Osteocyte (in vitro differentiated cells): Measurements from ENCODE around the gene LGI4. TPM values are rescaled to one million over a fixed set of nuclear protein-coding genes. Genes with fewer than 3 reads are reported as not detected.

Experiments
- DNase-seq: peaks from one replicate; pipeline ENCODE4 v3.0.0; 2021; ENCODE audit warnings: mixed read lengths; ENCODE audit not compliant: unreplicated experiment; ENCODE audit errors: extremely low spot score
- H3K27ac Mint-ChIP-seq: one replicate; pipeline ENCODE4 v1.8.0; 2021; ENCODE audit warnings: mild to moderate bottlenecking, mixed read lengths; ENCODE audit not compliant: unreplicated experiment
- H3K27me3 Mint-ChIP-seq: one replicate; pipeline ENCODE4 v1.8.0; 2021; ENCODE audit warnings: mixed read lengths; ENCODE audit not compliant: unreplicated experiment
- H3K36me3 Mint-ChIP-seq: one replicate; pipeline ENCODE4 v1.8.0; 2021; ENCODE audit warnings: mixed read lengths; ENCODE audit not compliant: unreplicated experiment
- H3K4me1 Mint-ChIP-seq: one replicate; pipeline ENCODE4 v1.8.0; 2021; ENCODE audit warnings: mixed read lengths; ENCODE audit not compliant: unreplicated experiment
- H3K4me3 Mint-ChIP-seq: one replicate; pipeline ENCODE4 v1.8.0; 2021; ENCODE audit warnings: mild to moderate bottlenecking, moderate library complexity, mixed read lengths; ENCODE audit not compliant: unreplicated experiment
- H3K9me3 Mint-ChIP-seq: one replicate; pipeline ENCODE4 v1.8.0; 2021; ENCODE audit warnings: mixed read lengths; ENCODE audit not compliant: unreplicated experiment
- total RNA-seq: library from RNA; stranded (reverse); gene quantifications from 2 replicates; pipeline ENCODE4 v1.2.1, GENCODE V29; 2021
- TF ChIP-seq, protein P1 (sequence below): fragments of 200-600 bp; sonication (generic); IDR thresholded peaks from 2 replicates; pipeline ENCODE4 v1.5.0; 2021; ENCODE audit warnings: antibody characterized with exemption, mild to moderate bottlenecking, moderate library complexity

LGI4 gene
- total RNA-seq, 1 donor from 2014 or later: 0.32 TPM

DNA sequence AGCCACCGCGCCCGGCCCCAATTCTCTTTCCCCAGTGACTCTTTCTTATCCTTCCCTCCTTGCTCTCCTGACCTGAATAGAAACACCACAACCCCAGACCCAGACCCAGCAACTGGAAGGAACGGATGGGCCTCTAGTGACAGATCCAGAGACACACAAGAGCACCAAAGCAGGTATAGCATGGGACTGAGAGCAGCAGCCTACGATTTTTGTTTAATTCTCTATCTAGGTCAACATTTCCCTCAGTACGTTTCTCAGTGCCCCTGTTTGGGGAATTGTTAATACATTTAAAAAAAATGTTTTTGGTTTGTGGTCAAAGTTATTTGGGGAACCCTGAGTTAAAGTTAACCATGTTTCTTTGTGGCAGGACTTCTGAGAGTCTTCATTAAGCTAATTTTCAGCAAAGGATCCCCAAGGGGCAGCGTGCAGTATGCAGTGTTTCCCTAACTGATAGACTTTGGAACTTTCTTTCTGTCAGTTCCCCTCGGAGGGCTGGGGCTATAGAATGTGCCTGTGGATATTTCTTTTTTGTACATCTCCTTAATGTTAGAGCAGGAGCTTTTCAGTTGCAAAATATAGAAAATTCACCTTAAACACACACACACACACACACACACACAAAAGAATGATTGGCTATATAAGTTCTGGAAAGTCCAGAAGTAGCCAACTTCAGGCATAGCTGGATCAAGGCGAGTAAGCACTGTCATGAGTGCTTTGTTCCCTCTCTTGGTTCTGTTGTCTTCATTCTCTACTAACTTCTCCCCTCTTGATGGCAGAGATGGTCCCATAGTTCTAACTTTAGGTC, 26.0 kb upstream of the LGI4 start:
- Mint-ChIP-seq H3K27ac (no peak overlapping the region), H3K36me3 (peaks cover 33% of the 10 kb centered on the region), H3K9me3 (peaks cover 12% of the 10 kb centered on the region), H3K4me3 (no peak overlapping the region), H3K4me1 (peaks cover 10% of the 10 kb centered on the region), H3K27me3 (no peaks in the 10 kb centered on the region)
- no peak for DNase-seq
- TF ChIP-seq, protein P1, sequence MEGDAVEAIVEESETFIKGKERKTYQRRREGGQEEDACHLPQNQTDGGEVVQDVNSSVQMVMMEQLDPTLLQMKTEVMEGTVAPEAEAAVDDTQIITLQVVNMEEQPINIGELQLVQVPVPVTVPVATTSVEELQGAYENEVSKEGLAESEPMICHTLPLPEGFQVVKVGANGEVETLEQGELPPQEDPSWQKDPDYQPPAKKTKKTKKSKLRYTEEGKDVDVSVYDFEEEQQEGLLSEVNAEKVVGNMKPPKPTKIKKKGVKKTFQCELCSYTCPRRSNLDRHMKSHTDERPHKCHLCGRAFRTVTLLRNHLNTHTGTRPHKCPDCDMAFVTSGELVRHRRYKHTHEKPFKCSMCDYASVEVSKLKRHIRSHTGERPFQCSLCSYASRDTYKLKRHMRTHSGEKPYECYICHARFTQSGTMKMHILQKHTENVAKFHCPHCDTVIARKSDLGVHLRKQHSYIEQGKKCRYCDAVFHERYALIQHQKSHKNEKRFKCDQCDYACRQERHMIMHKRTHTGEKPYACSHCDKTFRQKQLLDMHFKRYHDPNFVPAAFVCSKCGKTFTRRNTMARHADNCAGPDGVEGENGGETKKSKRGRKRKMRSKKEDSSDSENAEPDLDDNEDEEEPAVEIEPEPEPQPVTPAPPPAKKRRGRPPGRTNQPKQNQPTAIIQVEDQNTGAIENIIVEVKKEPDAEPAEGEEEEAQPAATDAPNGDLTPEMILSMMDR: no peak

DNA sequence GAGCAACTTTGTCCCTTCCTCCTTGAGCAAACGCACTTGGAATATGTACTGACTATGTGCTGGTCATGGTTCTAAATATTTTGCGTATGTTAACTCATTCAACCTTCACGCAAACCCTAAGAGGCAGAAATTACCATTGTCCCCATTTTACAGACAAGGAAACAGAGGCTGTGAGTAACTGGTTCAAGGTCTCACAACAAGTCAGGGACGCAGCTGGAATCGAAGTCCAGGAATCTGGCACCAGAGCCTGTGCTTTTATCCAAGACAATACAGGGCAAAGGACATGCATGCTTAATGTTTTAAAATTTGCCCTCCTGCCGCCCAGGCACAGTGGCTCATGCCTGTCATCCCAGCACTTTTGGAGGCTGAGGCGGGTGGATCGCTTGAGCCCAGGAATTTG, 24.7 kb upstream of the LGI4 start:
- H3K4me1 Mint-ChIP-seq: peaks cover 22% of the 10 kb centered on the region
- H3K4me3 Mint-ChIP-seq: no peak overlapping the region
- no peak for DNase-seq
- peaks cover 12% of the 10 kb centered on the region for H3K9me3 Mint-ChIP-seq
- TF ChIP-seq, protein P1: no peak
- H3K36me3 Mint-ChIP-seq: peaks cover 27% of the 10 kb centered on the region
- no peaks in the 10 kb centered on the region for H3K27me3 Mint-ChIP-seq
- no peak overlapping the region for H3K27ac Mint-ChIP-seq

DNA sequence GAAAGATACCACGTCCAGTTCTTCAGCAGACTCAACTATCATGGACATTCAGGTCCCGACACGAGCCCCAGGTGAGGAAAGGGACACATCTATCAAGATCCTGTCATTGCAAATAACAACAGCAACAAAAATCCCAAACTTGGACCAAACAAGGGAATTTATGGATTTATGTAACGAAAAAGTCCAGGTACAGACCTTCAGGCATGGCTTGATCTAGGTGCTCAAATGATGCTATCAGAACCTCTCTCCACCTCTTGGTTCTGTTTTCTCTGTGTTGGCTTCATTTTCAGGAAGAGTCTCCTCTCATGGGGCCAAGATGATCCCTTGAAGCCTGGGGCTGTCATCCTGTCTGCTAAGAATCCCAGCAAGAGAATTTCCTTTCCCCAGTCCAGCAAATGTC, 22.6 kb upstream of the LGI4 start:
- H3K4me3 Mint-ChIP-seq: no peak overlapping the region

DNA sequence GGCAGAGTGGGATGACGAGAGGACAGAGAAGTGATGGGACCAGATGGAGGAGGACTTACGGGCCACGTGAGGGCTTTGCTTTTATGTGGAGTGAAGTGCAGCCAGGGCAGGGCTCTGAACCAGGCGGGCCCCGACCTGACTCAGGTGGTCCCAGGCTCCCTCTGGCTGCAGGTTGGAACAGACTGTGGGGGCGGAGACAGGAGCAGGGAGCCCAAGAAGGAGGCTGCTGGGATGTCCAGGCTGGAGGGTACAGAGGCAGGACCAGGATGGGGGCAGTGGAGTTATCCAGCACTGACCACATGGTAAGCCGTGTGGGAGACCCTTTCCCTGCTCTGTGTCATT, 21.8 kb upstream of the LGI4 start:
- no peak for DNase-seq
- TF ChIP-seq, protein P1: no peak
- Mint-ChIP-seq H3K9me3 (no peaks in the 10 kb centered on the region), H3K36me3 (peaks cover 9% of the 10 kb centered on the region), H3K27me3 (no peaks in the 10 kb centered on the region), H3K4me1 (peaks cover 32% of the 10 kb centered on the region), H3K27ac (no peak overlapping the region), H3K4me3 (no peak overlapping the region)

More for the DNA sequence above, 22.6 kb upstream of the LGI4 start:
- Mint-ChIP-seq H3K27me3 (no peaks in the 10 kb centered on the region), H3K27ac (no peak overlapping the region), H3K9me3 (peaks cover 5% of the 10 kb centered on the region), H3K4me1 (peaks cover 31% of the 10 kb centered on the region), H3K36me3 (peaks cover 14% of the 10 kb centered on the region)
- DNase-seq: no peak
- TF ChIP-seq, protein P1: no peak

DNA sequence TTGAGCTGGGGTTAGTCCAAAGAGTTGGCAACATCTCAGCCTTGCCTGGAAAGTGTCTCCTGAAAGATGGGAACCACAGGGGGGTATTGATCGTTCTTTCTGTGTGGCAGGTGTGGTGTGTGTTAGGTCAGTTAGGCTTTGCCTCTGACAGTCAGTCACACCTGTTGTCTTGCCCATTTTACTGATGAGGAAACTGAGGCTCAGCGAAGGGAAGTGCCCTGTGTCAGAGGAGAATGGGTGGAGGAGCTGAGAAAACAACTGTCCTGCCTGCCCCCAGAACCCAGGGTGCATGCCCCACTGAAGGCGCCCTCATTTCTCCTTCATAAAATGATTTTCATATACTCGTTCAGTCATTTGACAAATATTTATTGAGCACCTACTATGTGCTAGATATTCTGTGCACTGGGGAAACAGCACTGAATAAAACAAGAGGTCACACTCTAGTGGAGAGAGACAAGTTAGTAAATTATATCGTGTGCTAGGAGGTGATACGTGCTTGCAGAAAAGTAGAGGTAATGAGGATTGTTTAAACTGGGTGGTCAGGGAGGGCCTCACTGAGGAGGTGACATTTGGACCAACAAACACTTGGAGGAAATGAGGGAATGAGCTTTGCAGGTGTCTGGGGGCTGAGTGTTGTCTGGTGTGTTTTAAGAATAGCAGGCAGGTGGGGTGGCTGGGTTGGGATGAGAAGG, 21.3 kb upstream of the LGI4 start:
- no peaks in the 10 kb centered on the region for H3K27me3 Mint-ChIP-seq
- no peak for DNase-seq
- TF ChIP-seq, protein P1: no peak
- H3K9me3 Mint-ChIP-seq: no peaks in the 10 kb centered on the region
- peak overlapping the region; percentile 96 for H3K4me3 Mint-ChIP-seq
- H3K36me3 Mint-ChIP-seq: peaks cover 6% of the 10 kb centered on the region
- H3K27ac Mint-ChIP-seq: peak overlapping the region; percentile 18
- H3K4me1 Mint-ChIP-seq: peaks cover 32% of the 10 kb centered on the region
